H1 (cell line): ENCODE data around the gene MEN1. TPM values are rescaled to one million over a fixed set of nuclear protein-coding genes. Genes with fewer than 3 reads are reported as not detected.

Source experiments
- BRCA1 ChIP-seq: IDR thresholded peaks from 2 replicates; pipeline ENCODE4 v1.6.1; 2012; ENCODE audit warnings: low read depth, low read length, improper control_type of control experiment
- KDM5A ChIP-seq: fragments of 200-600 bp; IDR thresholded peaks from 2 replicates; pipeline ENCODE4 v1.7.1; 2012; ENCODE audit warnings: mild to moderate bottlenecking, low read length, inconsistent platforms, mixed read lengths
- NANOG ChIP-seq: IDR thresholded peaks from 2 replicates; pipeline ENCODE4 v1.6.1; 2011; ENCODE audit warnings: low read length, low read depth, mild to moderate bottlenecking, inconsistent platforms; ENCODE audit not compliant: insufficient read depth, poor library complexity, severe bottlenecking
- RAD21 ChIP-seq, 2 experiments: IDR thresholded peaks in 1 of 2; conservative IDR thresholded peaks in 1 of 2; 2 replicates each; pipeline ENCODE4 v1.6.1; 2011; ENCODE audit warnings: low read depth in 2 of 2, low read length in 2 of 2, improper control_type of control experiment in 1 of 2, inconsistent platforms in 1 of 2, mild to moderate bottlenecking in 1 of 2, moderate library complexity in 1 of 2
- SAP30 ChIP-seq: fragments of 300-600 bp; sonication (generic); IDR thresholded peaks from 2 replicates; pipeline ENCODE4 v1.7.1; 2012; ENCODE audit warnings: low read length, moderate library complexity, mild to moderate bottlenecking, inconsistent platforms; ENCODE audit not compliant: insufficient read depth, insufficient replicate concordance
- SIN3A ChIP-seq, 2 experiments: IDR thresholded peaks in 1 of 2; conservative IDR thresholded peaks in 1 of 2; 2 replicates each; pipeline ENCODE4 v1.6.1; 2011 to 2012; ENCODE audit warnings: low read length in 2 of 2, improper control_type of control experiment in 1 of 2, low read depth in 1 of 2, mild to moderate bottlenecking in 1 of 2
- polyA plus RNA-seq, 7 experiments: library from polyadenylated mRNA; depleted of rRNA in 3 of 7; stranded (reverse) in 5 of 7; unstranded in 2 of 7; fragments of >200 nt in 5 of 7; fragments of 200-250 nt in 2 of 7; gene quantifications; 1 replicate in 5 of 7; 2 replicates in 1 of 7; 4 replicates in 1 of 7; pipeline versions ENCODE4 v1.2.1 to v1.2.3, GENCODE V29; 2011 to 2013; ENCODE audit warnings: missing spikeins in 2 of 7, mixed read lengths in 2 of 7
- total RNA-seq: library from RNA; stranded (reverse); fragmentation: NEBNext Ultra II Directional; extraction: Animal tissue kit (Norgen Biotek cat#: 25700); gene quantifications from 2 replicates; pipeline ENCODE4 v1.2.1, GENCODE V29; 2021
- TF ChIP-seq, protein P1 (sequence below): fragments of 300-600 bp; sonication (generic); IDR thresholded peaks from 2 replicates; pipeline ENCODE4 v1.7.1; 2012; ENCODE audit warnings: low read length, moderate library complexity, mild to moderate bottlenecking, inconsistent platforms; ENCODE audit not compliant: insufficient replicate concordance
- TF ChIP-seq, protein P2 (sequence below): IDR thresholded peaks from 2 replicates; pipeline ENCODE4 v1.6.1; 2012; ENCODE audit warnings: inconsistent platforms

Gene MEN1
- total and polyA plus RNA-seq, 2 of the 8 experiments (the other 6 are each of a cell fraction or from before 2014, with no cell fraction given): 47.2 to 56.3 TPM

DNA sequence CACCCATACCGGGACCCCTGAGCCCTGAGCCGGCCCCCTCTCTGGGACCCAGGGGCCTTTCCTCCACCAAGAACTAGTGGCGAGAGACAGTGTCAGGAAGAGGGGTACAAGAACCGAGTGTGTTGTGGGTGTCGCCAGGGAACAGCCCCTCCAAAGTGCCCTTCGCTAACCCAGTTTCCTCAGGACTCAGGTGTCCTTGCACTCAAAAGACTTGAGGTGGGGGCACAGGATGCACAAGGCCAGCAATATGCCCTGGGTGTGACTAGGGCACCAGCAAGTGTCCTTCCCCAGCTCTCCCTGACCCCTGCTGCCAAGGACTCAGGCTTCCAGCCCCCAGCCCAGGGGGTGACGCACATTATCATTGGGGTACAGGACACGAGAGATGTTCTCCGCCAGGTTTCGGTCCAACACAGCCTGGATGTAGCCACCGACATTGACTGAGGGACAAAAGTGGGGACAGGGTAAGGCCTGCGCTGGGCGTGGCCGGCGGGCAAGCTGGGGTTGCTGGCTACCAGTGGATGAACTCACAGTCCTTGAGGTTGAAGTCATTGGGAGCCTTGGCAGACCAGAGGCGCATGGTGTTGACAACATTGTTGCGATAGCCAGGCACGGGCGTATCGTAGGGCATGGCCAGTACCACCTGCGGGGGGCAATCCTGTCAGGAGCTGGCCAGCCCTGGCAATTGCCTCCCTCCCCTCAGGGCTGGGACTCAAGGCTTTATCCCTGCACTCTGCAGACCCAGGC lies 55.3 kb downstream of the MEN1 start (continued):
- TF ChIP-seq, protein P1, sequence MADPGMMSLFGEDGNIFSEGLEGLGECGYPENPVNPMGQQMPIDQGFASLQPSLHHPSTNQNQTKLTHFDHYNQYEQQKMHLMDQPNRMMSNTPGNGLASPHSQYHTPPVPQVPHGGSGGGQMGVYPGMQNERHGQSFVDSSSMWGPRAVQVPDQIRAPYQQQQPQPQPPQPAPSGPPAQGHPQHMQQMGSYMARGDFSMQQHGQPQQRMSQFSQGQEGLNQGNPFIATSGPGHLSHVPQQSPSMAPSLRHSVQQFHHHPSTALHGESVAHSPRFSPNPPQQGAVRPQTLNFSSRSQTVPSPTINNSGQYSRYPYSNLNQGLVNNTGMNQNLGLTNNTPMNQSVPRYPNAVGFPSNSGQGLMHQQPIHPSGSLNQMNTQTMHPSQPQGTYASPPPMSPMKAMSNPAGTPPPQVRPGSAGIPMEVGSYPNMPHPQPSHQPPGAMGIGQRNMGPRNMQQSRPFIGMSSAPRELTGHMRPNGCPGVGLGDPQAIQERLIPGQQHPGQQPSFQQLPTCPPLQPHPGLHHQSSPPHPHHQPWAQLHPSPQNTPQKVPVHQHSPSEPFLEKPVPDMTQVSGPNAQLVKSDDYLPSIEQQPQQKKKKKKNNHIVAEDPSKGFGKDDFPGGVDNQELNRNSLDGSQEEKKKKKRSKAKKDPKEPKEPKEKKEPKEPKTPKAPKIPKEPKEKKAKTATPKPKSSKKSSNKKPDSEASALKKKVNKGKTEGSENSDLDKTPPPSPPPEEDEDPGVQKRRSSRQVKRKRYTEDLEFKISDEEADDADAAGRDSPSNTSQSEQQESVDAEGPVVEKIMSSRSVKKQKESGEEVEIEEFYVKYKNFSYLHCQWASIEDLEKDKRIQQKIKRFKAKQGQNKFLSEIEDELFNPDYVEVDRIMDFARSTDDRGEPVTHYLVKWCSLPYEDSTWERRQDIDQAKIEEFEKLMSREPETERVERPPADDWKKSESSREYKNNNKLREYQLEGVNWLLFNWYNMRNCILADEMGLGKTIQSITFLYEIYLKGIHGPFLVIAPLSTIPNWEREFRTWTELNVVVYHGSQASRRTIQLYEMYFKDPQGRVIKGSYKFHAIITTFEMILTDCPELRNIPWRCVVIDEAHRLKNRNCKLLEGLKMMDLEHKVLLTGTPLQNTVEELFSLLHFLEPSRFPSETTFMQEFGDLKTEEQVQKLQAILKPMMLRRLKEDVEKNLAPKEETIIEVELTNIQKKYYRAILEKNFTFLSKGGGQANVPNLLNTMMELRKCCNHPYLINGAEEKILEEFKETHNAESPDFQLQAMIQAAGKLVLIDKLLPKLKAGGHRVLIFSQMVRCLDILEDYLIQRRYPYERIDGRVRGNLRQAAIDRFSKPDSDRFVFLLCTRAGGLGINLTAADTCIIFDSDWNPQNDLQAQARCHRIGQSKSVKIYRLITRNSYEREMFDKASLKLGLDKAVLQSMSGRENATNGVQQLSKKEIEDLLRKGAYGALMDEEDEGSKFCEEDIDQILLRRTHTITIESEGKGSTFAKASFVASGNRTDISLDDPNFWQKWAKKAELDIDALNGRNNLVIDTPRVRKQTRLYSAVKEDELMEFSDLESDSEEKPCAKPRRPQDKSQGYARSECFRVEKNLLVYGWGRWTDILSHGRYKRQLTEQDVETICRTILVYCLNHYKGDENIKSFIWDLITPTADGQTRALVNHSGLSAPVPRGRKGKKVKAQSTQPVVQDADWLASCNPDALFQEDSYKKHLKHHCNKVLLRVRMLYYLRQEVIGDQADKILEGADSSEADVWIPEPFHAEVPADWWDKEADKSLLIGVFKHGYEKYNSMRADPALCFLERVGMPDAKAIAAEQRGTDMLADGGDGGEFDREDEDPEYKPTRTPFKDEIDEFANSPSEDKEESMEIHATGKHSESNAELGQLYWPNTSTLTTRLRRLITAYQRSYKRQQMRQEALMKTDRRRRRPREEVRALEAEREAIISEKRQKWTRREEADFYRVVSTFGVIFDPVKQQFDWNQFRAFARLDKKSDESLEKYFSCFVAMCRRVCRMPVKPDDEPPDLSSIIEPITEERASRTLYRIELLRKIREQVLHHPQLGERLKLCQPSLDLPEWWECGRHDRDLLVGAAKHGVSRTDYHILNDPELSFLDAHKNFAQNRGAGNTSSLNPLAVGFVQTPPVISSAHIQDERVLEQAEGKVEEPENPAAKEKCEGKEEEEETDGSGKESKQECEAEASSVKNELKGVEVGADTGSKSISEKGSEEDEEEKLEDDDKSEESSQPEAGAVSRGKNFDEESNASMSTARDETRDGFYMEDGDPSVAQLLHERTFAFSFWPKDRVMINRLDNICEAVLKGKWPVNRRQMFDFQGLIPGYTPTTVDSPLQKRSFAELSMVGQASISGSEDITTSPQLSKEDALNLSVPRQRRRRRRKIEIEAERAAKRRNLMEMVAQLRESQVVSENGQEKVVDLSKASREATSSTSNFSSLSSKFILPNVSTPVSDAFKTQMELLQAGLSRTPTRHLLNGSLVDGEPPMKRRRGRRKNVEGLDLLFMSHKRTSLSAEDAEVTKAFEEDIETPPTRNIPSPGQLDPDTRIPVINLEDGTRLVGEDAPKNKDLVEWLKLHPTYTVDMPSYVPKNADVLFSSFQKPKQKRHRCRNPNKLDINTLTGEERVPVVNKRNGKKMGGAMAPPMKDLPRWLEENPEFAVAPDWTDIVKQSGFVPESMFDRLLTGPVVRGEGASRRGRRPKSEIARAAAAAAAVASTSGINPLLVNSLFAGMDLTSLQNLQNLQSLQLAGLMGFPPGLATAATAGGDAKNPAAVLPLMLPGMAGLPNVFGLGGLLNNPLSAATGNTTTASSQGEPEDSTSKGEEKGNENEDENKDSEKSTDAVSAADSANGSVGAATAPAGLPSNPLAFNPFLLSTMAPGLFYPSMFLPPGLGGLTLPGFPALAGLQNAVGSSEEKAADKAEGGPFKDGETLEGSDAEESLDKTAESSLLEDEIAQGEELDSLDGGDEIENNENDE: no peak
- TF ChIP-seq SIN3A (conservative IDR thresholded peaks at IDR 0.05 in 1 of 2, IDR thresholded peaks at IDR 0.05 in 1 of 2; ENCODE audit: low read depth in 1 of 2, low read length in 2 of 2) (no peak), BRCA1 (no peak), SAP30 (no peak), RAD21 (IDR thresholded peaks at IDR 0.05 in 1 of 2, conservative IDR thresholded peaks at IDR 0.05 in 1 of 2; ENCODE audit: low read depth in 2 of 2, low read length in 2 of 2) (no peak), KDM5A (no peak), NANOG (no peak)
- TF ChIP-seq, protein P2, sequence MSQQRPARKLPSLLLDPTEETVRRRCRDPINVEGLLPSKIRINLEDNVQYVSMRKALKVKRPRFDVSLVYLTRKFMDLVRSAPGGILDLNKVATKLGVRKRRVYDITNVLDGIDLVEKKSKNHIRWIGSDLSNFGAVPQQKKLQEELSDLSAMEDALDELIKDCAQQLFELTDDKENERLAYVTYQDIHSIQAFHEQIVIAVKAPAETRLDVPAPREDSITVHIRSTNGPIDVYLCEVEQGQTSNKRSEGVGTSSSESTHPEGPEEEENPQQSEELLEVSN: no peak
